ENCODE measurements around the gene PRDM12.
A peak's percentile ranks its signal among the peaks of the same experiment; 100 is the strongest.

The PRDM12 gene

GRCh38 chr9:130636648-130637020 is 27.8 kb upstream of the PRDM12 start:
- no peak for DNase-seq

GRCh38 chr9:130638284-130639123 is 25.9 kb upstream of the PRDM12 start:
- no peak for DNase-seq

- DNase-seq: no peak
These were observed 25.1 kb upstream of the PRDM12 start for GRCh38 chr9:130639124-130639765.

GRCh38 chr9:130639866-130640555 is 24.4 kb upstream of the PRDM12 start:
- no peak for DNase-seq

- no peak for DNase-seq
These were observed 23.7 kb upstream of the PRDM12 start for GRCh38 chr9:130640681-130641080.

GRCh38 chr9:130642926-130643325 is 21.5 kb upstream of the PRDM12 start:
- DNase-seq: no peak

- no peak for DNase-seq
These were observed 13.2 kb upstream of the PRDM12 start for GRCh38 chr9:130651221-130651620.

GRCh38 chr9:130651752-130652151 is 12.6 kb upstream of the PRDM12 start:
- no peak for DNase-seq

GRCh38 chr9:130654879-130655278 is 9.5 kb upstream of the PRDM12 start:
- no peak for DNase-seq

- DNase-seq: no peak
These were observed 5.3 kb upstream of the PRDM12 start for GRCh38 chr9:130658893-130659698.

GRCh38 chr9:130659699-130660248 is 4.6 kb upstream of the PRDM12 start:
- no peak for DNase-seq

- no peak for DNase-seq
These were observed 4.1 kb upstream of the PRDM12 start for GRCh38 chr9:130660326-130660682.

GRCh38 chr9:130660683-130661450 is 3.5 kb upstream of the PRDM12 start:
- no peak for DNase-seq

- no peak for DNase-seq
These were observed 2.8 kb upstream of the PRDM12 start for GRCh38 chr9:130661451-130662098.

- DNase-seq: no peak
These were observed 2.1 kb upstream of the PRDM12 start for GRCh38 chr9:130662099-130662969.

- DNase-seq: no peak
These were observed 1.5 kb upstream of the PRDM12 start for GRCh38 chr9:130662970-130663257.

GRCh38 chr9:130663258-130663976 is 977 bp upstream of the PRDM12 start:
- DNase-seq: peak; percentile 65

GRCh38 chr9:130663977-130664250 is 480 bp upstream of the PRDM12 start:
- DNase-seq: no peak

GRCh38 chr9:130665029-130665430 is 636 bp downstream of the PRDM12 start:
- DNase-seq: no peak
